GM13977 (cell line): Measurements from ENCODE around the gene SLC6A7.

Experiments
- DNase-seq: peaks from one replicate; pipeline ENCODE4 v3.0.0; 2012; ENCODE audit warnings: low spot score
- in situ Hi-C: fragments of 300-500 bp; cut with MboI; formaldehyde crosslinking; loops from one replicate; pipeline ENCODE4 v1.12.0; 2022; ENCODE audit warnings: low sequenced_read_pairs, low pct_unique_long_range_greater_than_20kb, mixed read lengths, inconsistent platforms; ENCODE audit not compliant: unreplicated experiment
- TF ChIP-seq, protein P1 (sequence below): IDR thresholded peaks from 2 replicates; pipeline ENCODE4 v1.5.1; 2012; ENCODE audit warnings: mild to moderate bottlenecking, control low read depth; ENCODE audit not compliant: insufficient read depth; ENCODE audit errors: extremely low read depth, missing control alignments

SLC6A7 gene

DNA sequence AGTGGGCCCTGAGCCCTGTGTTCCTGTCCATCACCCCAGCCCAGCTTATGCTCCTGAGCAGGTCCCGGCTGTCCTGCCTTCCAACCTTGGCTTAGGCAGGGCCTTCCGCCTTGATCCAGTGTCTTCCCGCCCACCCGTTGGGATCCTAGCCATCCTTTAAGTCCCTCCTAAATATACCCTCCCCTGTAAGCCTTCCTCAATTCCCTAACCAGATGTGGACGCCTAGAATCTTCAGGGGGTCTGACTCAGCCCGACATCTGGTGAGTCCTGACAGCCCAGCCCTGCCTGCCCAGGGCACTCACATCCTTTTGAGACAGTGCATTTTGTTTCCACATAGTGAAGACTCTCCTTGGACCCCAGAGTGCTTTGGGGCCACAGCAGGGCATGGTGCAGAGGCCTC, 23.7 kb downstream of the SLC6A7 start:
- in situ Hi-C loops: loop anchor here (25.0 kb wide), 1 partner anchor 576 kb away; no protein-coding TSS in a partner anchor
- DNase-seq: no peak
- TF ChIP-seq, protein P1, sequence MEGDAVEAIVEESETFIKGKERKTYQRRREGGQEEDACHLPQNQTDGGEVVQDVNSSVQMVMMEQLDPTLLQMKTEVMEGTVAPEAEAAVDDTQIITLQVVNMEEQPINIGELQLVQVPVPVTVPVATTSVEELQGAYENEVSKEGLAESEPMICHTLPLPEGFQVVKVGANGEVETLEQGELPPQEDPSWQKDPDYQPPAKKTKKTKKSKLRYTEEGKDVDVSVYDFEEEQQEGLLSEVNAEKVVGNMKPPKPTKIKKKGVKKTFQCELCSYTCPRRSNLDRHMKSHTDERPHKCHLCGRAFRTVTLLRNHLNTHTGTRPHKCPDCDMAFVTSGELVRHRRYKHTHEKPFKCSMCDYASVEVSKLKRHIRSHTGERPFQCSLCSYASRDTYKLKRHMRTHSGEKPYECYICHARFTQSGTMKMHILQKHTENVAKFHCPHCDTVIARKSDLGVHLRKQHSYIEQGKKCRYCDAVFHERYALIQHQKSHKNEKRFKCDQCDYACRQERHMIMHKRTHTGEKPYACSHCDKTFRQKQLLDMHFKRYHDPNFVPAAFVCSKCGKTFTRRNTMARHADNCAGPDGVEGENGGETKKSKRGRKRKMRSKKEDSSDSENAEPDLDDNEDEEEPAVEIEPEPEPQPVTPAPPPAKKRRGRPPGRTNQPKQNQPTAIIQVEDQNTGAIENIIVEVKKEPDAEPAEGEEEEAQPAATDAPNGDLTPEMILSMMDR: no peak

DNA sequence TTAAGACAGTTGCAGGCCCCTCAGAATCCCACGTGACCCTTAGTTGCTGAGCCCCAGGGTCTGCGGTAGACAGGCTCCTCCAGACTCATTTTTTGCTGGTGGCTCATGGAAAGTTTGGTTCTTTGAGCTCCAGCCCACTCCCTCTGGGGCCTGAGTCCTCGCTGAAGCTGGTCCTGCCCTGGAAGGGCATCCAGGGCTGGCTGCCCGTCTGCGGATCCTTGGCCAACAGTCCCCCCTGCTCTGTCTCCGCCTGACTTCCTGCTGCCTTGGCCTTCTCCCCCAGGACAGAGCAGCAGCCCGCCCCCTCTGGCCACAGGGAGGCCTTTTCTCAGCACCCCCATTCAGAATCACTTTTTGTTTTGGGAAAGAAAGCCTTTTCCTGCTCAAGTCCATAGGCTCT, 24.4 kb downstream of the SLC6A7 start:
- in situ Hi-C loops: loop anchor here (25.0 kb wide), 1 partner anchor 577 kb away; no protein-coding TSS in a partner anchor
- TF ChIP-seq, protein P1: peak; percentile 11
- DNase-seq: no peak

DNA sequence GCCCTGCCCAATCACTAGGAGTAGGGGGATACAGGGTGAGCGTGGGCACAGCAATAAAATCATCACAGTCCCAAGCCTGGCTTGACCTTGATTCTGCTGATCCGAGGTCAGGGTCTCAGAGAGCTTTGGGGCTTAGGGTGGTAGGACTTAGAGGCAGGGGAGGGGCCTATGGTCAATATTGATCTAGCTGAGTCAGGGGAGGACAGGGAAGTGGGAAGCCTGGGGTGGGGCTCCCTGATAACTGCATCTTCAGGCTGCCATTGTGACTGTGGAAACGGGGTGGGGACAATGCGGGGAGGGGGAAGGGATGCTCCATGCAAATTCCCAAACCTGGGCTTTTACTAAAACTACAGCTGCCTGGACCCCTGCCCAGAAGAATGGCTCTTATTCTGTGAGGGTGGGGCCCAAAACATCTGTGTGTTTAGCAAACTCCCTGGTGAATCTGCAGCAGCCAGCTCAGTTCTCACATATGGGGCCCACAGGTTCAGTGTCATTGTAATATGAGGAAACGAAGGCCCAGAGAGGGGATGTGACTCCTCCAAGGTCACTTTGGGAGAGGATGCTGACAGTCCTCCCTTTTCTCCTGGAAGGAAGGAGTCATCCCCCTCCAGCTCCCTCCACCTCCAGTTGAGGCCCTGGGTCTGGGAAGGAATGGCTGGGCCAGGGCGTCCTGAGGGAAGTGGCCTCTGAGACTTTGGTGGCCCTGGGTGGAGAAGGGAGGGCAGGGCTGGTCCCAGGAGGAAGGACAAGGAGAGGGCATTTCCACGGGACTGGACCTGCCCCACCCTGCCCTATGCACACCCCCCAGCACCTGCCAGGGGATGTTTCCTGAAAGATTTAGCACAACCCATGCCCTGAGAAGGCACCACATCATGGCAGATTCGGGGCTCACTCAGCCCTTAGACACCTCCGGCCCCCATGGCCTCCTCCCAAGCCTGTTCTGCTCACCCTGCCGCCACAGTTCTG, 26.4 kb downstream of the SLC6A7 start:
- TF ChIP-seq, protein P1: no peak
- DNase-seq: no peak
- in situ Hi-C loops: loop anchor here (25.0 kb wide), 1 partner anchor 579 kb away; no protein-coding TSS in a partner anchor

DNA sequence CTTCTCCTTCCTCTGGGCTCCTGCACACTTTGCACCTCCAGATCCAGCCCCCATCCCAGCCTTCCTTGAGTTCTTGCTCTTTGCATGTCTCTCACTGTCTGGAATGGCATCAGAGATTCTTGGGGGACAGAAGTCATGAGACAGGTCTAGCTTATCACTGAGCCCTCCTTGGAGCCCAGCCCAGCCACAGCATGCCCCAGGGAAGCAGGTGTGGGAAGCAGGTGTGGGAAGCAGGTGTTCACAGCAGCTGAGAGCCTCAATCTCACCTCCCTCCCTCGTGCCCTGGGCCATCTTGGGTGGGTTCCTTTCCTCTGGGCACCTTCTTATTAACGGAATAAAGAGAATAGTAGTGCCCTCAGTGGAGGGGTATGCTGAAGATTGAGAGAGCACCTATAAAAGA, 27.2 kb downstream of the SLC6A7 start:
- TF ChIP-seq, protein P1: no peak
- no peak for DNase-seq
- in situ Hi-C loops: loop anchor here (25.0 kb wide), 1 partner anchor 580 kb away; no protein-coding TSS in a partner anchor

DNA sequence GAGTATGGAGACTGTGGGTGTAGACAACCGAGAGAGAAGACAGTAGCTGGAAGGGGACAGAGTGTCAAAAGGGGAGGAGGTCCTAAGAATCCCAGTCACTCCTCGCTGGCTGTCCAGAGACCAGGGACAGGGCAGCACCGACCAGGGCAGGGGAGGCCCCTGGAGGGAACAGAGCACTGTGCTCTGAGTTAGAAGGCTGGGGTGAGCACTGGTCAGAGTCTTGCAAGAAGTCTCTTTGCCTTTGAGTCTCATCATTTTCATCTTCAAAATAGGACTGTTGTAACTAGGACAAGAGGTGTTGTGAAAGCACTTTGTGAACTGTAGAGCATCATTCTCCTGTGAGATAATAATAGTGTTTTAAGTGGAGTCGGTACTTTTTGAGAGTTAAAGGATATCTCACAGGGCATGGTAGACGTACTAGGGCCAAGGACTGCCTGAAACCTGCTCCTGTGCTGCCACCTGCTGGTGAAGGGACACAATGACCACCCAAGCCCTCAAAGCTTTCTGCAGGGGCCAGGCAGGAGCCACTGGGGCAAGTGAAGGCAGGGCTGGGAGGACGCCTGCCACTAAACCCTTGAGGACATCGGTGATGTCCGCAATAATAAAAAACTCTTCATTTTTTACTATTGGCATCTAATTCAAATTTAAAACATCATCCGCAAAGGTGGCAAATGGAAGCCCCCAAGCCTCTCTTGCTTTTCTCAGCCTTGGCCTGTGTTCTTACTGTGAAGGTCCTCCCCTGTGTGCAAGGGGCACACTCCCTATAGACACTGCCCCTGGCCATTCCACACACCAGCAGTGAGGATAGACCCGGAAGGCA, 28.2 kb downstream of the SLC6A7 start:
- TF ChIP-seq, protein P1: peak; percentile 92
- DNase-seq: peak; percentile 91
- in situ Hi-C loops: loop anchor here (25.0 kb wide), 1 partner anchor 581 kb away; no protein-coding TSS in a partner anchor

DNA sequence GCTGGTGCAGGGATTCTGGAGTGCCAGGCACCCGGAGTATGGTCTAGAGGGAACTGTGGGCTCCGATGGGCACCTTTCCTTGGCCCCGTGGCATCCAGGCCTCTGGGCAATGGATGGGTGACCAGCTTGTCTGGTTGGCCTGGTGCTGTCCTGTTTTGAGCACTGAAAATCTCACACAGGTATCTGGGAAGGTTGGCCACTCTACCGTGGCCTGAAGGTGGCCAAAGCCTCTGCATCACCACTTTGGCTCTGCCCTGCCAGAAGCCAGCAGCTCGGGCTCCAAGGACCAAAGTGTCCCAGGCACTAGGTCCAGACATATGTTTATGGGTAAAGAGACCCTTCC, 28.8 kb downstream of the SLC6A7 start:
- in situ Hi-C loops: loop anchor here (25.0 kb wide), 1 partner anchor 581 kb away; no protein-coding TSS in a partner anchor
- no peak for DNase-seq
- TF ChIP-seq, protein P1: no peak
